WERI-Rb-1 (cell line): ENCODE data around the gene IGSF11.

ENCODE experiments used
- DNase-seq: peaks from one replicate; pipeline ENCODE4 v3.0.0-alpha.2; 2020
- H3K27ac ChIP-seq: fragments of 250-450 bp; sonication (Bioruptor Pico); 2 replicates; pipeline ENCODE4 v1.5.1; 2020; ENCODE audit warnings: mild to moderate bottlenecking, moderate library complexity
- H3K27me3 ChIP-seq: fragments of 250-450 bp; sonication (Bioruptor Pico); 2 replicates; pipeline ENCODE4 v1.5.1; 2021; ENCODE audit warnings: mild to moderate bottlenecking, low read depth, moderate library complexity; ENCODE audit not compliant: insufficient read depth, severe bottlenecking
- H3K36me3 ChIP-seq: fragments of 250-450 bp; sonication (Bioruptor Pico); 2 replicates; pipeline ENCODE4 v1.5.1; 2020; ENCODE audit warnings: mild to moderate bottlenecking, moderate library complexity
- H3K4me3 ChIP-seq: 2 replicates; pipeline ENCODE4 v1.5.1; 2011; ENCODE audit warnings: low read depth, mild to moderate bottlenecking, control low read depth, low read length
- H3K9me3 ChIP-seq: fragments of 250-450 bp; sonication (Bioruptor Pico); 2 replicates; pipeline ENCODE4 v1.5.1; 2021; ENCODE audit warnings: mild to moderate bottlenecking, moderate library complexity; ENCODE audit not compliant: severe bottlenecking
- CTCF ChIP-seq: IDR thresholded peaks from 2 replicates; pipeline ENCODE4 v1.5.1; 2011; ENCODE audit warnings: low read depth, mild to moderate bottlenecking, control low read depth, inconsistent platforms, low read length

The IGSF11 gene

GRCh38 chr3:118987477-118987876 is 47.2 kb downstream of the IGSF11 start:
- no peaks in the 10 kb centered on the region for H3K9me3 ChIP-seq
- no peaks in the 10 kb centered on the region for H3K27me3 ChIP-seq
- TF ChIP-seq CTCF, result no peak
- H3K27ac ChIP-seq, result no peak overlapping the region
- H3K36me3 ChIP-seq, result no peaks in the 10 kb centered on the region
- DNase-seq, result no peak
- no peak overlapping the region for H3K4me3 ChIP-seq

- Histone ChIP-seq H3K36me3 (no peaks in the 10 kb centered on the region), H3K9me3 (no peaks in the 10 kb centered on the region), H3K27me3 (no peaks in the 10 kb centered on the region), H3K4me3 (no peak overlapping the region), H3K27ac (no peak overlapping the region)
- no peak for DNase-seq
- TF ChIP-seq CTCF, result no peak
Measured at GRCh38 chr3:118986734-118987133, 47.9 kb downstream of the IGSF11 start.

- no peak for TF ChIP-seq CTCF
Measured at GRCh38 chr3:118984699-118985098, 49.9 kb downstream of the IGSF11 start.

GRCh38 chr3:118981494-118982134 is 53.0 kb downstream of the IGSF11 start:
- Histone ChIP-seq H3K27ac (no peak overlapping the region), H3K36me3 (no peaks in the 10 kb centered on the region), H3K4me3 (no peak overlapping the region), H3K27me3 (no peaks in the 10 kb centered on the region), H3K9me3 (no peaks in the 10 kb centered on the region)
- DNase-seq, result no peak
- TF ChIP-seq CTCF, result no peak

More at GRCh38 chr3:118984699-118985098, 49.9 kb downstream of the IGSF11 start:
- Histone ChIP-seq H3K27ac (no peak overlapping the region), H3K4me3 (no peak overlapping the region), H3K36me3 (no peaks in the 10 kb centered on the region), H3K9me3 (no peaks in the 10 kb centered on the region), H3K27me3 (no peaks in the 10 kb centered on the region)
- DNase-seq, result no peak

GRCh38 chr3:118980832-118981231 is 53.8 kb downstream of the IGSF11 start:
- Histone ChIP-seq H3K9me3 (no peaks in the 10 kb centered on the region), H3K27me3 (no peaks in the 10 kb centered on the region), H3K27ac (no peak overlapping the region), H3K4me3 (no peak overlapping the region), H3K36me3 (no peaks in the 10 kb centered on the region)
- DNase-seq, result no peak
- no peak for TF ChIP-seq CTCF

- Histone ChIP-seq H3K27me3 (no peaks in the 10 kb centered on the region), H3K36me3 (no peaks in the 10 kb centered on the region), H3K27ac (no peak overlapping the region), H3K4me3 (no peak overlapping the region), H3K9me3 (peaks cover 4% of the 10 kb centered on the region)
- TF ChIP-seq CTCF, result no peak
- DNase-seq, result no peak
Measured at GRCh38 chr3:118978393-118978758, 56.3 kb downstream of the IGSF11 start.
